Fibroblast of lung (primary cell): ENCODE results near the gene CFAP92. TPM values are rescaled to one million over a fixed set of nuclear protein-coding genes. Genes with fewer than 3 reads are reported as not detected.

Source experiments
- DNase-seq, 2 donors: peaks; one replicate each; pipeline versions ENCODE4 v3.0.0 to v3.0.0-alpha.2; 2010; ENCODE audit warnings: low read depth in 2 of 2
- H2AFZ ChIP-seq: 2 replicates; pipeline ENCODE4 v1.5.1; 2012; ENCODE audit warnings: low read length, control low read depth, inconsistent platforms
- H3K27ac ChIP-seq: 2 replicates; pipeline ENCODE4 v1.5.1; 2011; ENCODE audit warnings: low read length, control low read depth; ENCODE audit not compliant: insufficient read depth
- H3K27me3 ChIP-seq: 2 replicates; pipeline ENCODE4 v1.5.1; 2011; ENCODE audit warnings: mild to moderate bottlenecking, low read length; ENCODE audit not compliant: control insufficient read depth, insufficient read depth
- H3K36me3 ChIP-seq: 2 replicates; pipeline ENCODE4 v1.5.1; 2011; ENCODE audit warnings: low read length; ENCODE audit not compliant: control insufficient read depth, insufficient read depth
- H3K4me1 ChIP-seq: 2 replicates; pipeline ENCODE4 v1.5.1; 2011; ENCODE audit warnings: low read length; ENCODE audit not compliant: control insufficient read depth, insufficient read depth; ENCODE audit errors: extremely low read depth
- H3K4me2 ChIP-seq: 2 replicates; pipeline ENCODE4 v1.5.1; 2011; ENCODE audit warnings: low read length, control low read depth; ENCODE audit not compliant: insufficient read depth; ENCODE audit errors: extremely low read depth
- H3K4me3 ChIP-seq, 4 experiments: fragments of 200-600 bp in 1 of 4; sonication (generic) in 1 of 4; replicated peaks in 1 of 4; 2 replicates each; pipeline ENCODE4 v1.5.1; 2011 to 2016; ENCODE audit warnings: low read length in 4 of 4, low read depth in 3 of 4, mild to moderate bottlenecking in 3 of 4, control low read depth in 2 of 4, inconsistent platforms in 1 of 4, mixed read lengths in 1 of 4; ENCODE audit not compliant: insufficient read depth in 1 of 4; ENCODE audit errors: control extremely low read depth in 1 of 4
- H3K79me2 ChIP-seq: 2 replicates; pipeline ENCODE4 v1.5.1; 2012; ENCODE audit warnings: mild to moderate bottlenecking, low read length, inconsistent platforms; ENCODE audit not compliant: control insufficient read depth, insufficient read depth
- H3K9ac ChIP-seq: 2 replicates; pipeline ENCODE4 v1.5.1; 2011; ENCODE audit warnings: mild to moderate bottlenecking, low read length, control low read depth; ENCODE audit not compliant: insufficient read depth
- H3K9me3 ChIP-seq: 2 replicates; pipeline ENCODE4 v1.5.1; 2012; ENCODE audit warnings: low read depth, low read length; ENCODE audit not compliant: control insufficient read depth, insufficient read depth
- H4K20me1 ChIP-seq: 2 replicates; pipeline ENCODE4 v1.5.1; 2011; ENCODE audit warnings: low read length; ENCODE audit not compliant: control insufficient read depth, insufficient read depth; ENCODE audit errors: extremely low read depth
- EZH2 ChIP-seq: IDR thresholded peaks from 2 replicates; pipeline ENCODE4 v1.5.1; 2012; ENCODE audit warnings: low read length, control low read depth, mild to moderate bottlenecking; ENCODE audit errors: missing control alignments
- polyA plus RNA-seq, 2 donors: library from polyadenylated mRNA; depleted of rRNA in 1 of 2; stranded (reverse) in 1 of 2; unstranded in 1 of 2; fragments of >200 nt; gene quantifications; 2 replicates each; pipeline ENCODE4 v1.2.1, GENCODE V29; 2011 to 2012; ENCODE audit warnings: missing spikeins in 1 of 2
- total RNA-seq: library from RNA; depleted of rRNA; stranded (reverse); fragments of >200 nt; gene quantifications from 2 replicates; pipeline ENCODE4 v1.2.1, GENCODE V29; 2014
- TF ChIP-seq, protein P1 (sequence below), 2 donors: IDR thresholded peaks in 1 of 2; conservative IDR thresholded peaks in 1 of 2; 1 replicate in 1 of 2; 2 replicates in 1 of 2; pipeline ENCODE4 v1.5.1; 2011 to 2012; ENCODE audit warnings: low read length in 2 of 2, control low read depth in 1 of 2, inconsistent platforms in 1 of 2, low read depth in 1 of 2, mild to moderate bottlenecking in 1 of 2

The CFAP92 gene
- total and polyA plus RNA-seq, 2 donors (not counting 1 experiment from before 2014, with no cell fraction given), result 0.07 TPM; not detected in 1

DNA sequence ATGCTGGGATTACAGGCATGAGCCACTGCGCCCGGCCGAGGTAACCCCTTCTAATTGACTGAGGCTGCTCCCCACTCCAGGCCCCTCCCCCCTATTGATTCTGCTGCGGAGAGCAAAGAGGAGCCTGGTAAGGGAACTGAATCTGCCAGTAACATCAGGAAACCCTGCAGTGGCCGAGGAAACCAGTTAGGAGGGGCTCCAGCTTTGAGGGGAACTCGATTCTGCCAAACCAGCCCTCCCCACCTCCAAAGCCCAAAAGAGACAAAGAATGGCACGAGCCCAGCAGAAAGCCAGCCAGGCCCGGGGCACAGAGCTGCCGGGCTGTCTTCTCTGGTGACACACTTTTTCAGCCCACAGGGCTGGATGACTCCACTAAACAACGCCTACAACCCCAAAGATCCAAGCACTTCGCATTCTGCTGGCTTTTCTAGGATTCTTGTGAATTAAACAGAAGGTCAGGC is 129.5 kb downstream of the CFAP92 start:
- DNase-seq, result no peak
- no peak overlapping the region for H3K27ac ChIP-seq
- no peak overlapping the region for H3K4me3 ChIP-seq
- no peak overlapping the region for H3K4me2 ChIP-seq
- no peak overlapping the region for H2AFZ ChIP-seq
- H3K4me1 ChIP-seq, result no peaks in the 10 kb centered on the region
- no peaks in the 10 kb centered on the region for H4K20me1 ChIP-seq
- TF ChIP-seq, protein P1, sequence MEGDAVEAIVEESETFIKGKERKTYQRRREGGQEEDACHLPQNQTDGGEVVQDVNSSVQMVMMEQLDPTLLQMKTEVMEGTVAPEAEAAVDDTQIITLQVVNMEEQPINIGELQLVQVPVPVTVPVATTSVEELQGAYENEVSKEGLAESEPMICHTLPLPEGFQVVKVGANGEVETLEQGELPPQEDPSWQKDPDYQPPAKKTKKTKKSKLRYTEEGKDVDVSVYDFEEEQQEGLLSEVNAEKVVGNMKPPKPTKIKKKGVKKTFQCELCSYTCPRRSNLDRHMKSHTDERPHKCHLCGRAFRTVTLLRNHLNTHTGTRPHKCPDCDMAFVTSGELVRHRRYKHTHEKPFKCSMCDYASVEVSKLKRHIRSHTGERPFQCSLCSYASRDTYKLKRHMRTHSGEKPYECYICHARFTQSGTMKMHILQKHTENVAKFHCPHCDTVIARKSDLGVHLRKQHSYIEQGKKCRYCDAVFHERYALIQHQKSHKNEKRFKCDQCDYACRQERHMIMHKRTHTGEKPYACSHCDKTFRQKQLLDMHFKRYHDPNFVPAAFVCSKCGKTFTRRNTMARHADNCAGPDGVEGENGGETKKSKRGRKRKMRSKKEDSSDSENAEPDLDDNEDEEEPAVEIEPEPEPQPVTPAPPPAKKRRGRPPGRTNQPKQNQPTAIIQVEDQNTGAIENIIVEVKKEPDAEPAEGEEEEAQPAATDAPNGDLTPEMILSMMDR (conservative IDR thresholded peaks at IDR 0.05 in 1 of 2, IDR thresholded peaks at IDR 0.05 in 1 of 2; ENCODE audit: low read depth in 1 of 2, low read length in 2 of 2), result no peak
- H3K79me2 ChIP-seq, result no peaks in the 10 kb centered on the region
- no peaks in the 10 kb centered on the region for H3K27me3 ChIP-seq
- H3K9me3 ChIP-seq, result no peaks in the 10 kb centered on the region
- no peak overlapping the region for H3K9ac ChIP-seq
- no peaks in the 10 kb centered on the region for H3K36me3 ChIP-seq

DNA sequence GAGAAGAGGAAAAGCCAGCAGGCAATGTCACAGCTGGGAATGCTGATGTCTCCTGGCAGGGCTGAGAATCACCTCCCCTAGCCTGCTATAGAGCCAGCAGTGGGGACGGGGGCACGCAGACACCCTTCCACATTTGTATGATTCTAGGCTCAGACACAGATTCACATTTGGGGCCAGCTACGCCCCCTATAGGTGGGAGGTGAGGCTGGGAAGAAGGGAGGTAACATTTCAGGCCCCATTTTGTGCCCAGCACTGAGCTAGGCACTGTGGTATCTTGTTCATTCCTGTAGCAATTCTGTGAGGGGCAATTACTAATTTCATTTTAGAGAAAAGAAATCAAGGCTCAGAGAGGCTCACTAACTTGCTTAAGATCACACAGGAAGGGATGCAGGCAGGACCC is 130.3 kb downstream of the CFAP92 start:
- H3K9me3 ChIP-seq, result no peaks in the 10 kb centered on the region
- no peaks in the 10 kb centered on the region for H3K27me3 ChIP-seq
- H2AFZ ChIP-seq, result no peak overlapping the region
- no peak overlapping the region for H3K4me2 ChIP-seq
- no peaks in the 10 kb centered on the region for H3K79me2 ChIP-seq
- no peak overlapping the region for H3K9ac ChIP-seq
- no peak overlapping the region for H3K27ac ChIP-seq
- no peaks in the 10 kb centered on the region for H4K20me1 ChIP-seq
- H3K4me3 ChIP-seq, result no peak overlapping the region
- TF ChIP-seq, protein P1 (conservative IDR thresholded peaks at IDR 0.05 in 1 of 2, IDR thresholded peaks at IDR 0.05 in 1 of 2; ENCODE audit: low read depth in 1 of 2, low read length in 2 of 2), result peak in 1 of 2 donors; percentile 32
- no peak for TF ChIP-seq EZH2
- no peaks in the 10 kb centered on the region for H3K4me1 ChIP-seq
- H3K36me3 ChIP-seq, result no peaks in the 10 kb centered on the region
- no peak for DNase-seq

- no peak overlapping the region for H3K4me2 ChIP-seq
- TF ChIP-seq EZH2, result no peak
- TF ChIP-seq, protein P1 (conservative IDR thresholded peaks at IDR 0.05 in 1 of 2, IDR thresholded peaks at IDR 0.05 in 1 of 2; ENCODE audit: low read depth in 1 of 2, low read length in 2 of 2), result no peak
- no peak for DNase-seq
- no peaks in the 10 kb centered on the region for H4K20me1 ChIP-seq
- no peaks in the 10 kb centered on the region for H3K36me3 ChIP-seq
- no peaks in the 10 kb centered on the region for H3K79me2 ChIP-seq
- H3K27me3 ChIP-seq, result no peaks in the 10 kb centered on the region
- H3K27ac ChIP-seq, result no peak overlapping the region
- H3K9ac ChIP-seq, result no peak overlapping the region
- H3K4me1 ChIP-seq, result no peaks in the 10 kb centered on the region
- H3K9me3 ChIP-seq, result no peaks in the 10 kb centered on the region
- H2AFZ ChIP-seq, result no peak overlapping the region
- H3K4me3 ChIP-seq, result no peak overlapping the region
Measured at GRCh38 chr3:128861491-128861890, 132.4 kb downstream of the CFAP92 start.

Other genes starting within 250 kb of the CFAP92 start
- 26.5 and 41.6 TPM in 2 replicates for gene ACAD9, start 114.5 kb downstream of the CFAP92 start, total RNA-seq
- 33.6 and 45.3 TPM in 2 replicates for gene ACAD9, start 114.5 kb downstream of the CFAP92 start, polyA plus RNA-seq
- not detected in 2 replicates for gene EFCC1, start 7.2 kb upstream of the CFAP92 start, total RNA-seq
- gene EFCC1, start 7.2 kb upstream of the CFAP92 start, polyA plus RNA-seq, result not detected in 2 replicates
- gene GP9, start 66.7 kb upstream of the CFAP92 start, total RNA-seq, result not detected in 2 replicates
- gene GP9, start 66.7 kb upstream of the CFAP92 start, polyA plus RNA-seq, result not detected in 2 replicates
- gene RAB43, start 127.7 kb upstream of the CFAP92 start, total RNA-seq, result 12.1 and 21.5 TPM in 2 replicates
- 5.7 and 6.6 TPM in 2 replicates for gene RAB43, start 127.7 kb upstream of the CFAP92 start, polyA plus RNA-seq
- gene ISY1, start 167.0 kb upstream of the CFAP92 start, total RNA-seq, result 30.3 and 34.8 TPM in 2 replicates
- gene ISY1, start 167.0 kb upstream of the CFAP92 start, polyA plus RNA-seq, result 39.6 and 40.2 TPM in 2 replicates
- gene CNBP, start 189.8 kb upstream of the CFAP92 start, total RNA-seq, result 262 and 317 TPM in 2 replicates
- 369 and 412 TPM in 2 replicates for gene CNBP, start 189.8 kb upstream of the CFAP92 start, polyA plus RNA-seq